ENCODE data around the gene PDZK1IP1. TPM values are rescaled to one million over a fixed set of nuclear protein-coding genes. Genes with fewer than 3 reads are reported as not detected.
"Not testable (repeated sequence)": the region's sequence is repeated elsewhere in the genome, so short reads cannot be mapped to it uniquely, and the experiment has no call there.

Gene PDZK1IP1
- total and polyA plus RNA-seq, 2 of the 4 experiments (the other 2 are of a cell fraction) = not detected

DNA sequence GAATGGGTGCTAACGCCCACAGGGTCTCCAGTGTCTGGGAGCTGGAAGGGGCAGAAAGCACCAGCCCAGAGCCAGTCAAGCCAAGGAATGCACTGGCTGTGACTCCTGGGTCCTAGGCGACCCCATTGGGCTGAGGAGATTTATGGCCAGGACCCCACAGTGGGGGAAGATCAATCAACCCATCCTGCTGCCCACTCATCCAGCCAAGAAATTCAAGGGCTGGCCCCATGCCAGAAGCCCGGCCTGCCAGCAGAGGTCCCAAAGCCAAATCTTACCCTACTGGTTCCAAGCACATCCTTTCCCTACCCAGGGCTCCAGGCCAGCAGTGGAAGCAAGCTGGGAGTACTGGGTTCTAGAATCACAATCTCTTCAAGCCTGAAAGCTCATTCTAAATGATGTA is 6.8 kb upstream of the PDZK1IP1 start:
- ATAC-seq (ENCODE audit: low read depth) (no peak), DNase-seq (no peak)
- Histone ChIP-seq H3K27me3 (ENCODE audit: control insufficient read depth, insufficient read depth, low read length) (peaks cover 19% of the 10 kb centered on the region), H3K4me1 (ENCODE audit: control insufficient read depth, insufficient read depth, low read length) (peaks cover 2% of the 10 kb centered on the region; the same call in 1 of the 2 replicates), H2BK20ac (ENCODE audit: low read depth, low read length) (no peak overlapping the region), H2AFZ (replicated peaks; ENCODE audit: low read length, poor library complexity) (no peak overlapping the region), H3K79me1 (ENCODE audit: low read depth in 1 of 2, low read length in 2 of 2) (no peaks in the 10 kb centered on the region), H2BK5ac (ENCODE audit: low read depth, low read length, poor library complexity, severe bottlenecking) (no peak overlapping the region), H4K8ac (ENCODE audit: low read depth in 2 of 2, low read length in 2 of 2) (no peak overlapping the region), H2BK15ac (ENCODE audit: low read depth, low read length) (no peak overlapping the region), H2AK9ac (replicated peaks; ENCODE audit: low read depth, low read length, poor library complexity) (no peak overlapping the region), H2AK5ac (ENCODE audit: low read depth, low read length) (no peak overlapping the region), H3K27ac (ENCODE audit: insufficient read depth, low read length) (no peak overlapping the region), H4K91ac (ENCODE audit: insufficient read depth, low read depth, low read length) (no peak overlapping the region), H3K9ac (ENCODE audit: low read depth, low read length) (no peak overlapping the region), H3K9me1 (ENCODE audit: insufficient read depth, low read length) (no peaks in the 10 kb centered on the region), H4K20me1 (ENCODE audit: insufficient read depth, low read length) (no peaks in the 10 kb centered on the region), H3K18ac (ENCODE audit: low read depth, low read length) (no peak overlapping the region), H3K56ac (ENCODE audit: extremely low read depth, insufficient read depth, low read length) (no peak overlapping the region), H3K4me2 (ENCODE audit: low read depth, low read length) (no peak overlapping the region), H3K4me3 (ENCODE audit: insufficient read depth, low read depth, low read length) (no peak overlapping the region), H4K5ac (ENCODE audit: low read depth, low read length) (no peak overlapping the region), H2BK120ac (ENCODE audit: low read depth, low read length) (no peak overlapping the region), H3K9me3 (ENCODE audit: control insufficient read depth, insufficient read depth, low read length) (no peaks in the 10 kb centered on the region), H3K14ac (replicated peaks; ENCODE audit: low read depth, low read length) (no peak overlapping the region), H3K36me3 (ENCODE audit: control insufficient read depth, insufficient read depth, low read length) (no peaks in the 10 kb centered on the region), H3K23ac (ENCODE audit: low read depth, low read length) (no peak overlapping the region), H3K4ac (ENCODE audit: low read depth, low read length) (no peak overlapping the region)
- 33% methylated on average over 1 of the region's 3 CpGs; no CpG with 5 or more reads in 1 of the 2 experiments for WGBS, 2 experiments (ENCODE audit: extremely low coverage in 2 of 2, insufficient read length in 1 of 2)
- ChIA-PET CTCF (interaction anchor here (0.6 kb wide), 1 partner anchor 20 kb away, joined by 3 read pairs; no protein-coding TSS in a partner anchor), POLR2A (ENCODE audit: unreplicated experiment) (no interaction called here)
- TF ChIP-seq SMC3 (IDR thresholded peaks at IDR 0.05; ENCODE audit: low read depth, low read length) (no peak), FOS (IDR thresholded peaks at IDR 0.05; ENCODE audit: low read depth, low read length) (no peak)
- intact Hi-C loops (cut with micrococcal nuclease) = no loop called here
- in situ Hi-C loops (cut with MboI; ENCODE audit: low sequenced_read_pairs) = no loop called here
- dilution Hi-C loops (cut with HindIII; ENCODE audit: low sequenced_read_pairs, unreplicated experiment) = no loop called here
- no TSS peak for BruUV-seq (replicated peaks)

DNA sequence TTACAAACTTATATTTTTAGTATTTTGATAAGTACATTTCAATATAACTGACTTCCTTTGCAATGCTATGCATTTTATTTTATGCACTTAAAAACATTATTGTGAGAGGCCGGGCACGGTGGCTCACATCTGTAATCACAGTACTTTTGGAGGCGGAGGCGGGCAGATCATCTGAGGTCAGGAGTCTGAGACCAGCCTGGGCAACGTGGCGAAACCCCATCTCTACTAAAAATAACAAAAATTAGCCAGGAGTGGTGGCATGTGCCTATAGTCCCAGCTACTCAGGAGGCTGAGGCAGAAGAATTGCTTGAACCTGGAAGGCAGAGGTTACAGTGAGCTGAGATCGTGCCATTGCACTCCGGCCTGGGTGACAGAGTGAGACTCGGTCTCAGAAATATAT is 6.1 kb upstream of the PDZK1IP1 start:
- H4K5ac ChIP-seq (ENCODE audit: low read depth, low read length); H2BK120ac ChIP-seq (ENCODE audit: low read depth, low read length); H2AFZ ChIP-seq (replicated peaks; ENCODE audit: low read length, poor library complexity); H3K9ac ChIP-seq (ENCODE audit: low read depth, low read length); H2BK15ac ChIP-seq (ENCODE audit: low read depth, low read length); H3K4me3 ChIP-seq (ENCODE audit: insufficient read depth, low read depth, low read length); H3K14ac ChIP-seq (replicated peaks; ENCODE audit: low read depth, low read length); H4K8ac ChIP-seq (ENCODE audit: low read depth in 2 of 2, low read length in 2 of 2); H3K9me1 ChIP-seq (ENCODE audit: insufficient read depth, low read length); ATAC-seq (ENCODE audit: low read depth); H2AK5ac ChIP-seq (ENCODE audit: low read depth, low read length); H3K9me3 ChIP-seq (ENCODE audit: control insufficient read depth, insufficient read depth, low read length); H3K4me2 ChIP-seq (ENCODE audit: low read depth, low read length); DNase-seq; H4K91ac ChIP-seq (ENCODE audit: insufficient read depth, low read depth, low read length); BruUV-seq (replicated peaks); H3K79me1 ChIP-seq (ENCODE audit: low read depth in 1 of 2, low read length in 2 of 2); POLR2A ChIA-PET (ENCODE audit: unreplicated experiment); H2AK9ac ChIP-seq (replicated peaks; ENCODE audit: low read depth, low read length, poor library complexity); H2BK20ac ChIP-seq (ENCODE audit: low read depth, low read length); CTCF ChIA-PET; H3K27ac ChIP-seq (ENCODE audit: insufficient read depth, low read length); H3K18ac ChIP-seq (ENCODE audit: low read depth, low read length); H3K23ac ChIP-seq (ENCODE audit: low read depth, low read length); H2BK5ac ChIP-seq (ENCODE audit: low read depth, low read length, poor library complexity, severe bottlenecking); dilution Hi-C loops (cut with HindIII; ENCODE audit: low sequenced_read_pairs, unreplicated experiment); H4K20me1 ChIP-seq (ENCODE audit: insufficient read depth, low read length); H3K36me3 ChIP-seq (ENCODE audit: control insufficient read depth, insufficient read depth, low read length); intact Hi-C loops (cut with micrococcal nuclease); H3K4me1 ChIP-seq (ENCODE audit: control insufficient read depth, insufficient read depth, low read length); H3K4ac ChIP-seq (ENCODE audit: low read depth, low read length); H3K56ac ChIP-seq (ENCODE audit: extremely low read depth, insufficient read depth, low read length); in situ Hi-C loops (cut with MboI; ENCODE audit: low sequenced_read_pairs): not testable (repeated sequence)
- WGBS, 2 experiments (ENCODE audit: extremely low coverage in 2 of 2, insufficient read length in 1 of 2) = no CpG with 5 or more reads among the region's 9 CpGs
- peaks cover 19% of the 10 kb centered on the region for H3K27me3 ChIP-seq (ENCODE audit: control insufficient read depth, insufficient read depth, low read length)
